IPS DF 6.9 (cell line): ENCODE data around the gene CMTM4.
"Not testable (repeated sequence)": the region's sequence is repeated elsewhere in the genome, so short reads cannot be mapped to it uniquely, and the experiment has no call there.

Experiments
- DNase-seq: peaks from one replicate; pipeline ENCODE4 v3.0.0-alpha.2; 2013; ENCODE audit warnings: low read depth, low spot score
- H3K27ac ChIP-seq: one replicate; pipeline ENCODE4 v1.5.1; 2013; ENCODE audit warnings: low read length, control low read depth
- H3K27me3 ChIP-seq: 2 replicates; pipeline ENCODE4 v1.6.1; 2013; ENCODE audit warnings: mild to moderate bottlenecking, low read length; ENCODE audit not compliant: control insufficient read depth, insufficient read depth
- H3K36me3 ChIP-seq: 2 replicates; pipeline ENCODE4 v1.6.1; 2013; ENCODE audit warnings: low read length; ENCODE audit not compliant: control insufficient read depth, insufficient read depth
- H3K4me1 ChIP-seq: 2 replicates; pipeline ENCODE4 v1.6.1; 2013; ENCODE audit warnings: low read length; ENCODE audit not compliant: control insufficient read depth, insufficient read depth
- H3K4me3 ChIP-seq: 2 replicates; pipeline ENCODE4 v1.5.1; 2013; ENCODE audit warnings: mild to moderate bottlenecking, low read length
- H3K9me3 ChIP-seq: 2 replicates; pipeline ENCODE4 v1.6.1; 2013; ENCODE audit warnings: low read length, inconsistent platforms; ENCODE audit not compliant: control insufficient read depth, insufficient read depth
- WGBS: extraction: QIAGEN DNeasy Blood & Tissue Kit; methylation state at CpG from one replicate; pipeline ENCODE4 v1.1.7; 2013; ENCODE audit warnings: mixed read lengths, missing lambda C conversion rate; ENCODE audit not compliant: insufficient read length, insufficient coverage; 5-methylcytosine and 5-hydroxymethylcytosine counted together

Gene CMTM4

DNA sequence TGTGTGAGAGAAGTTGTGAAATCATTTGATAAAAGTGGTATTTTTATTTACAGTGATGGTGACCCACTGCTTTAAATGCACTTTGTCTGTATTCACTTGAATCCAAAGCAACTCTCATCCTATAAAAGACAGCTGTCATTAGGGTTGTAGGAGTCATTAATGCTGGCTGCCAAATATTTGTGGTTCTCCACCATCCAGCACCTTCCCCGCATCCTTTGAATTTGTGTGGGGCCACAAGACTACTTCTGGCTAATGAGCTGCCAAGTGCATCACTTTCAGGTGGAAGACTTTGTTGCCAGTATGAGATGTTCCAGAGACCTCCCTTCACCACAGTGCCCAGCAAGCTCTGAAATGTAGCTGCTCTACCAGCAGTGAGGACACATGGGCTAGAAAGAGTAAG, 48.7 kb downstream of the CMTM4 start:
- no peak overlapping the region for H3K4me3 ChIP-seq
- no peak overlapping the region for H3K27ac ChIP-seq
- H3K4me1 ChIP-seq: 0 out of 2 replicates have a peak, but pooled peaks cover 2% of the 10 kb centered on the region
- H3K9me3 ChIP-seq: no peaks in the 10 kb centered on the region
- no CpG with 5 or more reads among the region's 1 CpG for WGBS
- DNase-seq: no peak
- no peaks in the 10 kb centered on the region for H3K27me3 ChIP-seq
- no peaks in the 10 kb centered on the region for H3K36me3 ChIP-seq

DNA sequence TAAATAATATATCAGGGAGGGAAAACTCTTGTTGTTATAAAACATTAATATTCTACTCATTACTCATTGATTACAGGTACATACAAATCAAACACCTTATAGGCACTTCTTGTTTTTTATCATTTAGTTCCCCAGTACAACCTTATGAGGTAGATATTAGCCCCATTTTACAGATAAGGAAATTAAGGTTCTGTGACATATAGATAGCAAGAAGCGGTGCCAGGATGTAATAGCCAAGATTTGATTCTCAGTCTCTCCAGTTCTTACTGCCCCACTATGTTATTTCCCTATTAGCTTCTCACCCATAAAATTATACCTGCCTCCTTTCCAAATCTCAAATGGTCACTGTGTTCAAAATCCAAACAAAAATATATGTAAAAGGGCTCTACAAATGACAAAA, 55.2 kb downstream of the CMTM4 start:
- Histone ChIP-seq H3K27me3 (no peaks in the 10 kb centered on the region), H3K4me3 (no peak overlapping the region), H3K4me1 (no peaks in the 10 kb centered on the region), H3K9me3 (no peaks in the 10 kb centered on the region), H3K27ac (no peak overlapping the region), H3K36me3 (no peaks in the 10 kb centered on the region)
- no CpG with 5 or more reads among the region's 1 CpG for WGBS
- no peak for DNase-seq

DNA sequence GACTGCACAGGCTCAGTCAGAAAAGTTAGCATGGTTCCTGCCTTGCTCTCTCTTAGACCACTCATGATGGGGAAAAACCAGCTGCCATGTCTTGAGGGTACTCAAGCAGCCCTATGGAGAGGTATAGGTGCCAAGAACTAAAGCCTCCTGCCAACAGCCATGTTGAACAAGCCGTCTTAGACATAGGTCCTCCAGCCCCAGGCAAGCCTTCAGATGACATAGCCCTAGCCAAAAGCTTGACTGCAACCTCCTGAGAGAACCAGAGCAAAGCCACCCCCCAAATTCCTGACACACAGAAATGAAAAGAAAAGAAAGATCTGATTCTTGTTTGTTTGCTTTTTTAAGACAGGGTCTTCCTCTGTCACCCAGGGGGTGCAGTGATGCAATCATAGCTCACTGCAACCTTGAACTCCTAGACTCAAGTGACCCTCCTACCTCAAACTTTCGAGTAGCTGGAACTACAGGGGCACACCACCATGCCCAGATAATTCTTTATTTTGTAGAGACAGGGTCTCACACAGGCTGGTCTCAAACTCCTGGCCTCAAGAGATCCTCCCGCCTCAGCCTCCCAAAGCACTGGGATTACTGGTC, 55.7 kb downstream of the CMTM4 start:
- no peak for DNase-seq
- H3K4me3 ChIP-seq: no peak overlapping the region
- no peaks in the 10 kb centered on the region for H3K36me3 ChIP-seq
- H3K4me1 ChIP-seq: no peaks in the 10 kb centered on the region
- H3K9me3 ChIP-seq: no peaks in the 10 kb centered on the region
- no CpG with 5 or more reads among the region's 3 CpGs for WGBS
- H3K27me3 ChIP-seq: no peaks in the 10 kb centered on the region
- no peak overlapping the region for H3K27ac ChIP-seq

DNA sequence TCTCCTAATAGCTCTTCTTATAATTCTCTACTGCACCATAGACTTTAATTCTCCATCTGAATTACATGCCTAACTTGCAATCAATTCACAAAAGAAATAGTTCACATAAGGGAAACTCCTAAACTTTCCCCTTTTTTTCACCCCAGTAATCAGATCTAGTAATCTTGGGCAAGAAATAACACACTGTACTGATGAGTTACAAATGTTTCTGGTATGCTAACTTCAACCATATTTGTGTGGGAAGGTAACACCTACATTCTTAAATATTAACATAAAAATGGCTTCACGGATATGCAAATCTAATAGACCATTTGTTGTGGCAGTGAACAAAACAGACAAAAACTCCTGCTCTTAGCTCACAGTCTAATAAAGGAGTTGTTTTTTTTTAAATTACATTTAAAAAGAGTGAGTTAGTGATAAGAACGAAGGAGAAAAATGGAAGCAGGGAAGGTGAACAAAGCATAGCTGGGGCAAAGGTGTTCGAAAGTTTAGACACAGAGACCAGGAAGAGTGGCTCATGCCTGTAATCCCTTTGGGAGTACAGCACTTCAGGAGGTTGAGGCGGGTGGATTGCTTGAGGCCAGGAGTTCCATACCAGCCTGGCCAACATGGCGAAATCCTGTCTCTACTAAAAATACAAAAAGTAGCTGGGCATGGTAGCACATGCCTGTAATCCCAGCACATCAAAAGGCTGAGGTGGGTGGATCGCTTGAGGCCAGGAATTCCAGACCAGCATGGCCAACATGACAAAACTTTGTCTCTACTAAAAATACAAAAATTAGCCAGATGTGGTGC, 57.3 kb downstream of the CMTM4 start:
- H3K27ac ChIP-seq: no peak overlapping the region
- no peaks in the 10 kb centered on the region for H3K9me3 ChIP-seq
- no peak overlapping the region for H3K4me3 ChIP-seq
- 100% methylated on average over 1 of the region's 6 CpGs for WGBS
- H3K27me3 ChIP-seq: no peaks in the 10 kb centered on the region
- no peaks in the 10 kb centered on the region for H3K4me1 ChIP-seq
- no peak for DNase-seq
- H3K36me3 ChIP-seq: peaks cover 2% of the 10 kb centered on the region; the same call in 1 of the 2 replicates

DNA sequence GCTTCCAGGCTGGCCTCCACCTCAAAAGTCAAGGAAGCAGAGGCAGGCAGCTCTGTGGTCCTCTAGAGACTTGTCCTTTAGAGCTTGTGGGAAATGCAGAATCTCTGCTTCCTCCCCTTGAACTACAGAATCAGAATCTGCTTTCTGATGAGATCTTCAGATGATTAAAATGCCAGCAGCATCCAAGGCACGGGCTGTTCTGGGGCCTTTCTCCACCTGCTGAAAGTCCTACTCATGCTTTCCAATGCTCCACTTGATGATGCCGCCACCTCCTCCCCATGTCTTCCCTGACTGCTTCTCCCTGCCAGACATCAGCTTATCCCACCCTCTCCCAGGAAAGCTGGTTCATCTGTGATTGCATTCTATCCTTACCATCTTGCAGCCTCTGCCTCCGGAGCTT, 58.7 kb downstream of the CMTM4 start:
- no peaks in the 10 kb centered on the region for H3K9me3 ChIP-seq
- no peak for DNase-seq
- no CpG with 5 or more reads among the region's 3 CpGs for WGBS

DNA sequence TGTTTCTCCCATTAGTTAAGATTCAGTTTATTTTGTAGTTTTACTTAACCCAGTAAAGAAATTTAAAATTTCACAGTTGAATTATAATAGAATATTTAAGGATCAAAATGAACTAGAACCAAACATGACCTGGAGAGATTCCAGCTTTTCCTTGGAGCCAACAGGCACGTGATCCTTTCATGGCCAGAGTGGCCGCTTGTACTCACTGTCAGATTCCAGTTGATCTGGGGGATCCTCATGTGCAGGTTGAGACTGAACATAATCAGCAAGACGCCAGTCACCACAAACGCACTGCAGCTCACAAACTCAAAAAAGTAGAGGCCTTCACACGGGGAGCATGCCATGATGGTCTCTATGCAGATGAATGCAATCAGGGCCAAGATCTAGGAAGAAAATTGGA, 60.3 kb downstream of the CMTM4 start:
- WGBS: no CpG with 5 or more reads among the region's 5 CpGs
- Histone ChIP-seq H3K36me3 (peaks cover 2% of the 10 kb centered on the region; the same call in 1 of the 2 replicates), H3K27ac (no peak overlapping the region), H3K9me3 (no peaks in the 10 kb centered on the region), H3K4me1 (no peaks in the 10 kb centered on the region), H3K27me3 (no peaks in the 10 kb centered on the region), H3K4me3 (no peak overlapping the region)
- DNase-seq: no peak

More for the DNA sequence above, 58.7 kb downstream of the CMTM4 start:
- Histone ChIP-seq H3K27ac (no peak overlapping the region), H3K36me3 (peaks cover 2% of the 10 kb centered on the region; the same call in 1 of the 2 replicates), H3K4me3 (no peak overlapping the region), H3K4me1 (no peaks in the 10 kb centered on the region), H3K27me3 (no peaks in the 10 kb centered on the region)

DNA sequence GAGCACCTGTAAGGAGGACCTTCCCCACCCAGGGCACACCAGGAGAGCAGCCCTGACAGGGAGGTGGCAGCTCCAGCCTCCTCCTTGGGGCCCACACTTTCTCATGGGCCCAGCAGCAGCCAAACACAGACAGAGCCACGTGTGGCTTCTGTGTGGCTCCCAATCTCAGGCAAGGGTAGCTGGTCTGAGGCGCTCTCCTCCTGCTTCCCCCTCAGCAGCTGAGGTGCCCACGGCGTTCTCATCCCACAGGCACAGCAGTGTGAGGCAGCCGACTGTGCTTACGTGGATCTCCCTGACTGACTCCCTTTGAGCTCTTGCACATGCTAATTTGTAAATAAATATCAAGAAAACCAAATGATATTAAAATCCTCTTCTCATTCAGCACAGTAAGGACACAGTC, 61.1 kb downstream of the CMTM4 start:
- H3K27ac ChIP-seq: no peak overlapping the region

DNA sequence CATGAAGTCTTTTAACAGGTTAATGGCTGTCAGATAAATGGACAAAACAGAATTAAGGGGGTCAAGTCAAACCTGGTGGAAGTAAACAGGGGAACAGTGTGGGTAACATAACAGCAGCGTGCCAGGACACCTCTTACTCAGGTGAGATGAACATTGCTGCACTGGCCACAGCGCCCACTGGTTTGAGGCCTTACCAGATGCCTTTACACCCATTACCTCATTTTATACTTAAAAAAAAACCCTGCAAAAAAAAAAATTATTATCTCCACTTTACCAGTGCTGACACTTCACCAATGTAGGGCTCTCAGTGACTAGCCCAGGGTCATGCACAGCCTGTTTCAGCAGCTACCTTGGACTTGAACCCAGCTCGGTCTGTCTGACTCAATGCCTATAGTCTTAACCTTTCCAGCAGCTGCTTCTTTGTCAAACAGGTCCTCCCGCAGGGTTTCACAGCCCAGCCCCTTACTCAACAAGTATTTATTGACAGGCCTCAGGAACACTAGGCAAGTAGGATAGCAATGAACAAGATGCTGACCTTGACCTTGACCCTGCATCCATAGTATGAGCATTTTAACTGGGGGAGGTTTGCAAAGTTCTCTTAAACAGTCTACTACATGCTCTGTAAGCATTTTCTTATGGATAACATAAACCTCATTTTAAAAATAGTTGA, 61.9 kb downstream of the CMTM4 start:
- no peak overlapping the region for H3K4me3 ChIP-seq
- no CpG with 5 or more reads among the region's 4 CpGs for WGBS
- DNase-seq: no peak
- no peaks in the 10 kb centered on the region for H3K4me1 ChIP-seq
- no peaks in the 10 kb centered on the region for H3K9me3 ChIP-seq
- no peaks in the 10 kb centered on the region for H3K27me3 ChIP-seq
- H3K36me3 ChIP-seq: peaks cover 4% of the 10 kb centered on the region; the same call in 1 of the 2 replicates
- no peak overlapping the region for H3K27ac ChIP-seq

More for the DNA sequence above, 61.1 kb downstream of the CMTM4 start:
- no CpG with 5 or more reads among the region's 6 CpGs for whole genome bisulfite sequencing
- Histone ChIP-seq H3K27me3 (no peaks in the 10 kb centered on the region), H3K4me3 (no peak overlapping the region), H3K9me3 (no peaks in the 10 kb centered on the region), H3K36me3 (peaks cover 2% of the 10 kb centered on the region; the same call in 1 of the 2 replicates), H3K4me1 (no peaks in the 10 kb centered on the region)
- DNase-seq: no peak

DNA sequence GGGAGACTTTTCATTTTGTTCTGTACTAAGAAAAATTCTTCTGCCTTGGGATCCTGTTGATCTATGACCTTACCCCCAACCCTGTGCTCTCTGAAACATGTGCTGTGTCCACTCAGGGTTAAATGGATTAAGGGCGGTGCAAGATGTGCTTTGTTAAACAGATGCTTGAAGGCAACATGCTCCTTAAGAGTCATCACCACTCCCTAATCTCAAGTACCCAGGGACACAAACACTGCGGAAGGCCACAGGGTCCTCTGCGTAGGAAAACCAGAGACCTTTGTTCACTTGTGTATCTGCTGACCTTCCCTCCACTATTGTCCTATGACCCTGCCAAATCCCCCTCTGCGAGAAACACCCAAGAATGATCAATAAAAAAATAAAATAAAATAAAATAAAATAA, 65.0 kb downstream of the CMTM4 start:
- not testable (repeated sequence) for H3K36me3 ChIP-seq, H3K27ac ChIP-seq, DNase-seq, H3K9me3 ChIP-seq, H3K27me3 ChIP-seq, H3K4me1 ChIP-seq, H3K4me3 ChIP-seq
- WGBS: no CpG with 5 or more reads among the region's 4 CpGs

DNA sequence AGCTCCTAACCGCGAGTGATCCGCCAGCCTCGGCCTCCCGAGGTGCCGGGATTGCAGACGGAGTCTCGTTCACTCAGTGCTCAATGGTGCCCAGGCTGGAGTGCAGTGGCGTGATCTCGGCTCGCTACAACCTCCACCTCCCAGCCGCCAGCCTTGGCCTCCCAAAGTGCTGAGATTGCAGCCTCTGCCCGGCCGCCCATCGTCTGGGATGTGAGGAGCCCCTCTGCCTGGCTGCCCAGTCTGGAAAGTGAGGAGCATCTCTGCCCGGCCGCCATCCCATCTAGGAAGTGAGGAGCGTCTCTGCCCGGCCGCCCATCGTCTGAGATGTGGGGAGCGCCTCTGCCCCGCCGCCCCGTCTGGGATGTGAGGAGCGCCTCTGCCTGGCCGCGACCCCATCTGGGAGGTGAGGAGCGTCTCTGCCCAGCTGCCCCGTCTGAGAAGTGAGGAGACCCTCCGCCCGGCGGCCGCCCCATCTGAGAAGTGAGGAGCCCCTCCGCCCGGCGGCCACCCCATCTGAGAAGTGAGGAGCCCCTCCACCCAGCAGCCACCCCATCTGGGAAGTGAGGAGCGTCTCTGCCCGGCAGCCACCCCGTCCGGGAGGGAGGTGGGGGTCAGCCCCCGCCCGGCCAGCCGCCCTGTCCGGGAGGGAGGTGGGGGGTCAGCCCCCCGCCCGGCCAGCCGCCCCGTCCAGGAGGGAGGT, 65.8 kb downstream of the CMTM4 start:
- not testable (repeated sequence) for H3K4me3 ChIP-seq, H3K27ac ChIP-seq, DNase-seq, H3K9me3 ChIP-seq, H3K4me1 ChIP-seq, H3K27me3 ChIP-seq, H3K36me3 ChIP-seq
- WGBS: no CpG with 5 or more reads among the region's 49 CpGs
